H1 (cell line): ENCODE measurements around the gene CES4A. TPM values are rescaled to one million over a fixed set of nuclear protein-coding genes. Genes with fewer than 3 reads are reported as not detected.

Source experiments
- ASH2L ChIP-seq: fragments of 200-600, 300-600 bp; sonication (generic); IDR thresholded peaks from one replicate; pipeline ENCODE4 v1.7.1; 2017; ENCODE audit warnings: low read length
- BACH1 ChIP-seq: IDR thresholded peaks from 2 replicates; pipeline ENCODE4 v1.6.1; 2012; ENCODE audit warnings: low read length, improper control_type of control experiment
- CHD2 ChIP-seq: IDR thresholded peaks from 2 replicates; pipeline ENCODE4 v1.6.1; 2012; ENCODE audit warnings: low read length, improper control_type of control experiment
- CTCF ChIP-seq, 3 experiments: IDR thresholded peaks; 1 replicate in 2 of 3; 2 replicates in 1 of 3; pipeline versions ENCODE4 v1.5.1 to v1.6.1; 2011; ENCODE audit warnings: low read length in 3 of 3, mild to moderate bottlenecking in 3 of 3, inconsistent platforms in 2 of 3, low read depth in 1 of 3, moderate library complexity in 1 of 3; ENCODE audit not compliant: insufficient read depth in 1 of 3; ENCODE audit errors: control extremely low read depth in 1 of 3
- GABPA ChIP-seq: IDR thresholded peaks from 2 replicates; pipeline ENCODE4 v1.6.1; 2011; ENCODE audit warnings: mild to moderate bottlenecking, low read length, moderate library complexity, borderline replicate concordance; ENCODE audit not compliant: insufficient read depth
- HDAC6 ChIP-seq: IDR thresholded peaks from one replicate; pipeline ENCODE4 v1.7.1; 2012; ENCODE audit warnings: low read depth, mild to moderate bottlenecking, inconsistent platforms, low read length, moderate library complexity
- JUN ChIP-seq: IDR thresholded peaks from 2 replicates; pipeline ENCODE4 v1.6.1; 2011; ENCODE audit warnings: low read depth, mild to moderate bottlenecking, improper control_type of control experiment, low read length
- JUND ChIP-seq: IDR thresholded peaks from 2 replicates; pipeline ENCODE4 v1.6.1; 2011; ENCODE audit warnings: mild to moderate bottlenecking, improper control_type of control experiment, low read length
- KDM4A ChIP-seq: IDR thresholded peaks from one replicate; pipeline ENCODE4 v1.7.1; 2012; ENCODE audit warnings: low read depth, mild to moderate bottlenecking, moderate library complexity, low read length, inconsistent platforms; ENCODE audit not compliant: severe bottlenecking
- MAFK ChIP-seq: IDR thresholded peaks from 2 replicates; pipeline ENCODE4 v1.6.1; 2012; ENCODE audit warnings: low read depth, mild to moderate bottlenecking, improper control_type of control experiment, low read length
- MAX ChIP-seq: IDR thresholded peaks from 2 replicates; pipeline ENCODE4 v1.6.1; 2012; ENCODE audit warnings: inconsistent platforms
- PHF8 ChIP-seq: fragments of 200-600 bp; sonication (generic); conservative IDR thresholded peaks from 2 replicates; pipeline ENCODE4 v1.7.1; 2012; ENCODE audit warnings: low read depth, mild to moderate bottlenecking, inconsistent platforms, low read length, moderate library complexity
- RAD21 ChIP-seq, 2 experiments: IDR thresholded peaks in 1 of 2; conservative IDR thresholded peaks in 1 of 2; 2 replicates each; pipeline ENCODE4 v1.6.1; 2011; ENCODE audit warnings: low read depth in 2 of 2, low read length in 2 of 2, improper control_type of control experiment in 1 of 2, inconsistent platforms in 1 of 2, mild to moderate bottlenecking in 1 of 2, moderate library complexity in 1 of 2
- RBBP5 ChIP-seq: IDR thresholded peaks from 2 replicates; pipeline ENCODE4 v1.7.1; 2012; ENCODE audit warnings: low read depth, mild to moderate bottlenecking, inconsistent platforms, low read length, moderate library complexity, borderline replicate concordance
- RNF2 ChIP-seq: fragments of 200-900, 300-1000 bp; sonication (generic); IDR thresholded peaks from 2 replicates; pipeline ENCODE4 v1.7.1; 2016; ENCODE audit warnings: borderline replicate concordance, low read depth, mild to moderate bottlenecking, antibody characterized with exemption, low read length; ENCODE audit not compliant: poor library complexity, severe bottlenecking; ENCODE audit errors: missing control alignments
- RXRA ChIP-seq: IDR thresholded peaks from 2 replicates; pipeline ENCODE4 v1.6.1; 2011; ENCODE audit warnings: low read depth, mild to moderate bottlenecking, low read length, moderate library complexity; ENCODE audit not compliant: insufficient read depth
- SAP30 ChIP-seq: fragments of 300-600 bp; sonication (generic); IDR thresholded peaks from 2 replicates; pipeline ENCODE4 v1.7.1; 2012; ENCODE audit warnings: low read length, moderate library complexity, mild to moderate bottlenecking, inconsistent platforms; ENCODE audit not compliant: insufficient read depth, insufficient replicate concordance
- SIRT6 ChIP-seq: IDR thresholded peaks from one replicate; pipeline ENCODE4 v1.7.1; 2012; ENCODE audit warnings: low read length, inconsistent platforms
- SP2 ChIP-seq: IDR thresholded peaks from 2 replicates; pipeline ENCODE4 v1.6.1; 2012; ENCODE audit warnings: mild to moderate bottlenecking, low read length, inconsistent platforms
- SRF ChIP-seq: IDR thresholded peaks from 2 replicates; pipeline ENCODE4 v1.6.1; 2011; ENCODE audit warnings: mild to moderate bottlenecking, low read depth, low read length, moderate library complexity
- TAF7 ChIP-seq: optimal IDR thresholded peaks from 2 replicates; pipeline ENCODE3; 2011; ENCODE audit warnings: low read depth, mild to moderate bottlenecking, inconsistent platforms, low read length, moderate library complexity, borderline replicate concordance
- polyA plus RNA-seq, 7 experiments: library from polyadenylated mRNA; depleted of rRNA in 3 of 7; stranded (reverse) in 5 of 7; unstranded in 2 of 7; fragments of >200 nt in 5 of 7; fragments of 200-250 nt in 2 of 7; gene quantifications; 1 replicate in 5 of 7; 2 replicates in 1 of 7; 4 replicates in 1 of 7; pipeline versions ENCODE4 v1.2.1 to v1.2.3, GENCODE V29; 2011 to 2013; ENCODE audit warnings: missing spikeins in 2 of 7, mixed read lengths in 2 of 7
- total RNA-seq: library from RNA; stranded (reverse); fragmentation: NEBNext Ultra II Directional; extraction: Animal tissue kit (Norgen Biotek cat#: 25700); gene quantifications from 2 replicates; pipeline ENCODE4 v1.2.1, GENCODE V29; 2021

The CES4A gene
- total and polyA plus RNA-seq, 2 of the 8 experiments (the other 6 are each of a cell fraction or from before 2014, with no cell fraction given), result 0.93 to 1.5 TPM

- peak; percentile 94 to 98 (median 97) for TF ChIP-seq CTCF (IDR thresholded peaks at IDR 0.05; ENCODE audit: control extremely low read depth in 1 of 3, insufficient read depth in 1 of 3, low read depth in 1 of 3, low read length in 3 of 3)
- TF ChIP-seq CHD2, result peak; percentile 50; the same call in 1 of the 2 replicates
- no peak for TF ChIP-seq SIRT6
- TF ChIP-seq BACH1, result no peak
- TF ChIP-seq JUND, result no peak; the same call in 1 of the 2 replicates
- no peak for TF ChIP-seq JUN
- no peak for TF ChIP-seq HDAC6
- no peak for TF ChIP-seq MAX
- TF ChIP-seq RBBP5, result no peak
- no peak for TF ChIP-seq MAFK
- no peak for TF ChIP-seq SP2
- TF ChIP-seq RNF2, result no peak
- no peak; the same call in 1 of the 2 replicates for TF ChIP-seq SRF
- no peak for TF ChIP-seq TAF7
- TF ChIP-seq RXRA, result no peak
- TF ChIP-seq ASH2L, result no peak
- TF ChIP-seq PHF8, result no peak
- TF ChIP-seq RAD21 (IDR thresholded peaks at IDR 0.05 in 1 of 2, conservative IDR thresholded peaks at IDR 0.05 in 1 of 2; ENCODE audit: low read depth in 2 of 2, low read length in 2 of 2), result peak; percentile 99 to 100
- 0 out of 2 replicates have a peak, but pooled peaks have one; percentile 32 for TF ChIP-seq GABPA
- no peak for TF ChIP-seq KDM4A
- no peak for TF ChIP-seq SAP30
Measured at GRCh38 chr16:66977341-66978113, 10.9 kb upstream of the CES4A start (continued).
